Stimulated activated CD8-positive, alpha-beta memory T cell treated with anti-CD3 and anti-CD28 coated beads, Interleukin-12 subunit alpha, Interleukin-12 subunit beta, amount 100 ng/mL, for 24 hours (primary cell): ENCODE results near the gene SLC10A3.
A peak's percentile ranks its signal among the peaks of the same experiment; 100 is the strongest.

Source experiments
- DNase-seq: peaks from one replicate; pipeline ENCODE4 v3.0.0-alpha.2; 2020; ENCODE audit errors: extremely low read depth

SLC10A3 gene, protein sequence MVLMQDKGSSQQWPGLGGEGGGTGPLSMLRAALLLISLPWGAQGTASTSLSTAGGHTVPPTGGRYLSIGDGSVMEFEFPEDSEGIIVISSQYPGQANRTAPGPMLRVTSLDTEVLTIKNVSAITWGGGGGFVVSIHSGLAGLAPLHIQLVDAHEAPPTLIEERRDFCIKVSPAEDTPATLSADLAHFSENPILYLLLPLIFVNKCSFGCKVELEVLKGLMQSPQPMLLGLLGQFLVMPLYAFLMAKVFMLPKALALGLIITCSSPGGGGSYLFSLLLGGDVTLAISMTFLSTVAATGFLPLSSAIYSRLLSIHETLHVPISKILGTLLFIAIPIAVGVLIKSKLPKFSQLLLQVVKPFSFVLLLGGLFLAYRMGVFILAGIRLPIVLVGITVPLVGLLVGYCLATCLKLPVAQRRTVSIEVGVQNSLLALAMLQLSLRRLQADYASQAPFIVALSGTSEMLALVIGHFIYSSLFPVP

DNA sequence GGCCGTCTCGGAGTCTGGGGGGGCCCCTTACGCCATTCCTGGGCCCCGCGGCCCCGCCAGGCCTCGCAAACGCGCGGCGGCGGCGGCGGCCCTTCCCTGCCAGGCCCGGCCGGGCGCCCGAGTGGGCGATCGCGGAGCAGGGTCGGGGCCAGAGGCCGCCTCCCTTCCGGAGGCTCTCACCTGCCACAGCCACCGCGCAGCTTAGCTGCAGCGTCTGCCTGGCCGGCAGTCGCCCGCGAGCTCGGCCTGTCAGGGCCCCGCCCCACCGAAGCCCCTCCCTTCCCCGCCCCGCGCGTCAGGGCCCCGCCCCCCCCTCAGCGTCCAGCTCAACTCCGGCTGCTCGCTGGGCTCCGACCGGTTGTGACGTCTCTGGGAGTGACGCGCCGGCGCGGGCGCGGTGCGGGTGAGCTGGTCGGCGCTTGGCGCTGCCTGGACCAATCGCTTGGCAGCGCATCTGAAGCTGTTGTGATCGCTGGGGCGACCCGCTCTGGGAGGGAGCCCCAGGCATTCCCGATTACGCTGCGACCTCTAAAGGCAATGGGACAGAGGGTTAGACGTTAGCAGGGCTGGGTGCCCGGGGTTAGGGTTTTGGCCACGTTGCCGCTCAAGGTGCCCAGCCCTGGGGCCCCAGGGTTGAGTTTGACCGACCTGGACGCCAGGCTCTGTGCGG lies at the start of gene SLC10A3:
Gene SLC10A3 (minus strand): TSS at position 216 of the 670 bp plus-strand sequence. CDS start 1,689 bp downstream, outside the sequence.
- peak; percentile 69 for DNase-seq

DNA sequence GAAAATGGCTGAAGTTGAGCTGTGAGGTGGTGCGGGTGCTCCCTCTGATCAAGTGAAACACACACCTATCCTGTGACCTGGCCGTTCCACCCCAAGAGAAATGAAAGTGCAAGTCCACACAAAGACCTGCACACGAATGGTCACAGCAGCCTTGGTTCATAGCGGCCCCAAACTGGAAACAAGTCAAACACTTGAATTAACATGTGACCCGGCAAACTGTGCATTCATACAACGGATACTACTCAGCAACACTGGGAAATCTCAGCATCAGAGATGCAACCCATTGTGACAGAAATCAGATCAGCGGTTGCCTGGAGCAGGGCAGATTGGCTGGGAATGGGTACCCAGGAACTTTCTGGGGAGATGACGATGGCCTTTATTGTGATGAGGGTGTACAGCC lies 48.6 kb upstream of the SLC10A3 start:
- DNase-seq = no peak

DNA sequence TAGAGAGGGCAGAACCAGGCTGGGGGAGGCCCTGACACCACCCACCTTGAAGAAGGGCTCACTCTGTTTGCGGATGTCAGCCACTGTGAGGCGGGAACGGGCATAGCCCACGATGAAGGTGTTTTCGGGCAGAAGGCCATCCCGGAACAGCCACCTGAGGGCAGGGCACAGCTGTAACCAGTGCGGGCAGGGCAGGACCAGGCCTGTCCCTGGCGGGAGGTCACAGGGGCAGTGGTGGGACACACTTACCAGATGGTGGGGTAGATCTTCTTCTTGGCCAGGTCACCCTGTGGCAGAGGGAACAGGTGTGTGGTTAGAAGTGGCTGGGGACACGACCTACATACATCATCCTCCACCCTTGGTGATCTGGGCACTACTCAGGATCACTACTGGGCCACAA lies 45.5 kb upstream of the SLC10A3 start:
- no peak for DNase-seq

DNA sequence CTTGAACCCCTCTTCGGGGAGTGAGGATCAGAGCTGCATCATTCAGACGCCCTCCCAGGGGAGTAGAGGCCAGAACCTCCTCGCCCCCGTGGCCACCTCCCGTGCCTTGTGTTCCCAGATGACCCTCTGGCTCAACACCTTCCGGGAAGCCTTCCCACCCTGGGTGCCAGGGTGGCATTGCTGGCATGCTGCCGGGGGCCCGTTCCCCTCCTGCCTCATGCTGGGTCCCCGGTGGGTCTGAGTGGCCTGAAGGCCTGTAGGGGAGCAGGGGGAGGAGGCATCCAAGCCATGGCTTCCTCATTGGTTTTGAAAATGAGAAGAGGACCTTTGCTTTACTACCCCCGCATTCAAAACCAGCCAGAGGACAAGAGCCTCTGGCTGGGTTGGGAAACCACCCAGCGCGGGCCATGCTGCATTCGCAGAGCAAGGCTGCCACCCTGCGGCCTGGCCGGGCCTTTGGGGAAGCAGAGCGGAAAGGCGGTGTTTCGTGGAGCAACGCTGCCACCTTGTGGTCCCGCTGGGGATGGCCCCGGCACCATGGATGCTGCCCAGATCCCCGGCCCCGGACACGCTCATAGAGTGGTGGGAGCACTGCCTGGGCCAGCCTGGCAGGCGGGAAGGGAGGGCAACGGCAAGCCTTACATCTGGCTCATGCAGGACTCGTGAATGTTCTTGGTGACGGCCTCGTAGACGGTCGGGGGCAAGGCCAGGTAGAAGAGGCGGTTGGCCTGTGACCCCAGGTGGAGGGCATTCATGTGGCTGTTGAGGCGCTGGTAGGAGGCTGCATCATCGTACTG lies 44.3 kb upstream of the SLC10A3 start:
- peak; percentile 51 for DNase-seq

DNA sequence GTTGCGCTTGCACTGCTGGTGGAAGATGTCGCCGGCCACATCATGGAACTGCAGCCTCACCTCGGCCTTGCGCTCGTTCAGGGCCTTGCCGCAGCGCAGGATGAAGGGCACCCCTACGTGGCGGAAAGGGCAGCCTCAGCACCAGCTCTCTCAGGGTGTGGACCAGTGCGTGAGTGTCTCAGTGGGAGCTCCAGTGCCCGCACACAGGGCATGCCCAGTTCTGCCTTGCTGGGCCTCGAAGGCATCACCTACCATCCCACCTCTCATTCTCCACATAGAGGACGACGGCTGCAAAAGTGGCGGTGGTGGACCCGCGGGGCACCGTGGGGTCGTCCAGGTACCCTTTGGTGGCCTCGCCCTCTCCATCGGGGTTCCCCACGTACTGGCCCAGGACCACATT lies 42.3 kb upstream of the SLC10A3 start:
- DNase-seq = no peak

DNA sequence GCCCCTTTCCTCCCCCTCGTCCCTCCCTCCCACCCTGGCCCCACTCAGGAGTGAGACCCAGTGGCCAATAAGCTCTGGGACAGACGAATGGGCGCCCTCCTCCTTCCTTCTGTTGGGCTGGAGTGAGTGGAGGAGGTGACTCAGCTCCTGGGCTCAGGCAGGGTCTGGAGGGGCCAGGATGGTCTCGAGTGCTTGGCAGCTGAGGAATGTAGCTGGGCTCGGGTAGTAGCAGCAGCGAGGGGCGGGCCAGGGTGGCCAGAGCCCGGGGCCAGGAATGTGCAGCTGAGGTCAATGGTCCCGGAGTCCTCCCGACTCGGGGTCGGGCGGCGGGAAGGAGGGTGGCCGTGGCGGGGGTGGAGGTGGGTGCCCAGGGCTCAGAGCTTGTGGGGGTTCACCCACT lies 41.2 kb upstream of the SLC10A3 start:
- DNase-seq = no peak

DNA sequence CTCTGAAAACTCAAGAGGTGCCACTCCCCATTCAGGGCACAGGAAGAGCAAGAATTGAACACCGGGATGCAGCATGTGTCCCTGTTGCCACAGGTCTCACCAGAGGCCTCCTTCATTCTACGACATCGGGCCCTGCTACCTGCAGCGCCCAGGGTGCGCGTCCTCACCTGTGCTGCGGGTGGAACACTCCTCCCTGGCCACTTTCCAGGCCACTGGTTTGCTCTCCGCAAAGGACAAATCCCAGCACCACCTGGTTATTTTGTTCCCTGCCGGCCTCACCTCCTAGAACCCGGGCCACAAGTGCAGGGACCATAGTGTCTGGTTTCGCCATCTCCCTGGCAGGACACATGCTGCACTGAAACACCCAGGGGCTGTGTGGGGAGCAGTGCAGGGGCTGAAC lies 39.9 kb upstream of the SLC10A3 start:
- no peak for DNase-seq

DNA sequence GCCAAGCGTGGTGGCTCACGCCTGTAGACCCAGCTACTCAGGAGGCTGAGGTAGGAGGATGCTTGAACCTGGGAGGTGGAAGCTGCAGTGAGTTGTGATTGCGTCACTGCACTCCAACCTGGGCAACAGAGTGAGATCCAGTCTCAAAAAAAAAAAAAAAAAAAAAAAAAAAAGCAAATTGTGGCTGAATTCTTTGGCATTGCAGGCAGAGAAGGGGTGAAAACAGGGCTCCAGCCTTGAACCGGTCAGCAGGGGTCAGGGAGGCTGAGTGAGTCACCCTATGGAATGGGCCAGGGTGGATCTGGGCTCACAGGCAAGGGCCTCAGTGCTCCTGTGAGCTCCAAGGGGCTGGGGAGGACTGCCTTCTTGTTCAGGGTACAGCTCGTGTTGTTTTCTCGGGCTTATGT lies 38.8 kb upstream of the SLC10A3 start:
- DNase-seq = no peak

DNA sequence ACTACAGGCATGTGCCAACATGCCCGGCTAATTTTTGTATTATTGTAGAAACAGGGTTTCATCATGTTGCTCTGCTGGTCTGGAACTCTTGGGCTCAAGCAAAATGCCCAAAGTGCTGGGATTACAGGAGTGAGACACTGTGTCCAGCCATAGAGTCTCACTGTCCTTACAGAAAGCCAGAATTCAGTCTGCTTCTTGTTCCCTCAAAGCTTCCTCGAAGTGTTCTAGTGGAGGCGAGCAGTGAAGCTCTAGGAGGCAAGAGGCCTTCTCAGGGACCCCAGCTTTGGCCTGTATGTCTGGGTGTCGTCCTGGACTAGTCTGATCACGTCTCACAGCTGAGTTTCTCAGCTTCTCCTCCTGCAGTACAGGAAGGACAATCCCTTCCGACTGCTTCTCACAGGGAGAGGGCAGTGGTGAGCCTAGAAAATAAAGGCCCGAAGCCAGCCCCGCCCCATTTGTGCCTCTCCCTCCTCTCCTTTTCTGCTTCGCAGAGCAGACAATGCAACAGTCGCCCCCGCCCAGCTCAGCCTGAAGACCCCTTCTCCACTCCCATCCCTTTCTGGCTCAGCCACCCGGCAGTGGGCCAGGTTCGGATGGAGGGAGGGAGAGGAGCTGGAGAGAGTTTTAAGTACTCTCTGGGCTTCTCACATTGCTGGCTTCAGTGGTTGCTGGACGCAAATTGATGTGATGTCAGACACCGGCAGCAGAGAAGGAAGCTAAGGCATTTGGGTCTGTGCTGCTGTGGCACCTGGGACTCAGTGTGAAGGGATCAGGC lies 36.7 kb upstream of the SLC10A3 start:
- DNase-seq = no peak

DNA sequence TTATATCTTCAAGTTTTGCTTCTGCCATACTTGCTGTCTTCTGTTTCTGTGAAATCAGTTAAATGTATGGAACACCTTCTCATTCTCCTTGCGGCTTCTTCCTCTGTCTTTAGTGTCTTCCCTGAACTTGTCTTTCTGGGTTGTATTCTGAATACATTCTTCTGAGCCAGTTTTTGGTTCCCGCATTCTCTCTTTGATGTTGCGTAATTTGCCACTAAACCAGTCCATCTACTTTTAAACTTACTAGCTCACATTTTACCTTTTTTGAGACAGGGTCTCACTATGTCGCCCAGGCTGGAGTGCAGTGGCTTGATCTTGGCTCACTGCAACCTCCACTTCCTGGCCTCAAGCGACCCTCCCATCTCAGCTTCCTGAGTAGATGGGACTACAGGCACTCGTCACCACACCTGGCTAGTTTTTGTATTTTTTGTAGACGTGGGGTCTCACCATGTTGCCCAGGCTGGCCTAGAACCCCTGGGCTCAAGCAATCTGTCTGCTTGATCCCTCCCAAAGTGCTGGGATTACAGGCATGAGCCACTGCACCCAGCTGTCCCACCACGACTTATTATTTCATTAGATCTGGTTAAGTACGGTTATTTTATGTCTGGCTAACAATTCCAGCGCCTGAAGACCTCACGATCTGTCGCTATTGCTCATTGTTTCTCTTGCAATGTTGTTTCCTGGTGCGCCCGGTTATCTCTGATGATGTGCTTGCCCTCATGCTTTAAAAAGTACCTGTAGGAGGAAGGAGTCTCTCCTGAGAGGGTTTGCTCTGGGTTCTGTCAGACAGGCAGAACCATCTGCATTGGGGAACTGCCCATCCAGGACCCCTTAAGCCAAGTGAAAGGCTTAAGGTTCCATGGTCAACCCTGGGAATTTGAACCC lies 35.4 kb upstream of the SLC10A3 start:
- DNase-seq = no peak

DNA sequence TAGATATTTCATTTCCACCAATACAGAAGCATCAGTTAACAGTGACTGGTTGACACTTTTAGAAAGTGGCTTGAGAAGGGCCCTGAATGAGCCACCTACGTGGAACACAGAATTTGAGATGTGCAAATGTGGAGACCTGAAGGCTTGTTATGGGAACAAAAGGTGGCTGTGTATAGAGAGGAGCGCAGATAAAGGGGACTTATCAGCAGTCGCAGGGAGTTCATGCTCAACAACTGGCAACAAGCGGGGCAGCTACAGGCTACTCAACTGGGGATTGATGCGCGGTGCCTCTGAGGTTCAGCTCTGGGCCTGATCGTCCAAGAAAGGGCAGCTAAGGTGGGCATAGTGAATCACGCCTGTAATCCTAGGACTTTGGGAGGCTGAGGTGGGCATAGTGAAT lies 29.0 kb upstream of the SLC10A3 start:
- DNase-seq = no peak

DNA sequence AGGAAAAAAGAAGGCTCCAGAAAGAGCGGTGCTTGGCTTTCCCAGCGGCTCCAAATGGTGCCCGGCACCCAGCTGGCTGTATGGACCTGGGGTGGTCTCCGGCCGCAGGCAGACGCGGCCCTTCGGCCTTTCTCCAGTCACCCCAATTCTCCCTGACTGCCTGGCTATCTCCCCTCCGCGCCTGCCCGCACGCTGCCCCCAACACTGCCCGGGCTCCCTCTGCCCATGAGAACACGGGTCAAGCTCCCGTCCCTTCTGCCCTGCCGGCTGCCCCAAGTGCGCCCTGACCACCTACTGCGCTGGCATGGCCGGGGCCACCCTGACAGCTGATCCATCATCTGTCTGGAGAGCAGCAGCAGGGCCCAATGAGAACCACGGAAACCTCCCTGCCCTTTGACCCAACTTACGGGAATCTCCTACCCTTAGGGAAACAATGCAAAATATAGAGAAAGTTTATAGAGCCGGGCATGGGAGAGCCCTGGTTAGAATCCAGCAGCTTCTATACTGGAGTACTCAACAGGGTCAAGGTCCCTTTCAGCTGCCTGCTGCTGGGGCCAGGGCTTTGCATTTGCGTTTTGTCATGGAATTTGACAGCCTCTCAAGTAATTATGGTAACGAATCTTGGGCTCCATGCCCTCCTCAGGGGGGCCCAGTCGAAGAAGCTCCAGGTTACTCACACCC lies 26.8 kb upstream of the SLC10A3 start:
- DNase-seq = no peak

DNA sequence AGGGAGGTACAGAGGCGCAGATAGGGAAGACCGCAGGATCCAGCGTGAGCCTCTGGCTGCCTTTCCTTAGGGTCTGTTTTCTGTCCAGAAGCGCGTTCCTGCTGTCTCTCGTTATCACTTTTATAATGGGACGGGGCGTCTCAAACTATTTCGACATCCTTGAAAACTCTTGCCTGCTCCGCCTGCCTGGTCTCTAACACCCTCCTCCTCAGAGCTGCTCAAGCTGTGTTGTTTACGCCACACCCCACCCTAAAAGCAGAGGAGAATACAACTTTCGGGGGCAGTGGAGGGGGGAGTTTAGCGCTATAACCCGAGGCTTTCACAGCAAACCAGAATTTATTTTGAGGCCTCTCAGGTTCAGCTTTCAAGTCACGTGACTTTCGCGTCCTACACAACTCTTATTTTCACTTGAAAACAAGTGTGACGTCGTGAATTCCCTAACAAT lies 26.2 kb upstream of the SLC10A3 start:
- no peak for DNase-seq

DNA sequence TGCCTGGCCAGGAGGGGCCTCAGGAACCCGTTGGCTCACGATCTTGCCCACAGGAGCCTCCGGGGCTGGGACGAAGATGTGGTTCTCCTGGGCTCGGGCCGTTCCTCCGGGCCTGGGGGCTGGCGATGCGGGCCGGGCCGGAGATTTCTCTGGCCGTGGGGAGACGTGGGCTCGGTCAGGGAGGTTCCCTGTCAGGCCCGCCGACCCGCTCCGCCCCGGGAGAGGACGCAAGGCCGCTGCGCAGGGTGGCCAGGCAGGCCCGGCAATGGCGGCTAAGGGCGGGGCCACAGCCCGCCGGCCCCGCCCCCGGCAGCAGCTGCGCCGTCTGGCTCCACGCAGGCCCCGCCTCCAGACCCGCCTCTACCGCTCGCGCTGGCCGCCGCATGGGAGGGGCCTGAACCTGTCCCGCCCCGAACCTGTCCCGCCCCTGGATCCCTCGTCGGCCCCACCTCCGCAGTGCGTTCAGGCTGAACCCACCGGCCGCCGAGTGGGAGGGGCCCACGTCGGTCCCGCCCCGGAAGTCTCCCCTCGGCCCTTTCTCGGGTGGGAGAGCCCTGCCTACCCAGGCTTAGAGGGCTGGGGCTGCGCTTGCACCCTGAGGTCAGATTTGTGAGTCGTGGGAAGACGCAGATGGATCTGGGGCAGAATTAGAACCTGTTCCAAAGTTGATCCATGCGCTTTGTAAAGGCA lies 25.7 kb upstream of the SLC10A3 start, which contains the start of gene FAM3A:
Gene FAM3A (minus strand): TSS at position 267 of the 690 bp plus-strand sequence. CDS start 460 bp downstream, outside the sequence.
- DNase-seq = peak; percentile 79

DNA sequence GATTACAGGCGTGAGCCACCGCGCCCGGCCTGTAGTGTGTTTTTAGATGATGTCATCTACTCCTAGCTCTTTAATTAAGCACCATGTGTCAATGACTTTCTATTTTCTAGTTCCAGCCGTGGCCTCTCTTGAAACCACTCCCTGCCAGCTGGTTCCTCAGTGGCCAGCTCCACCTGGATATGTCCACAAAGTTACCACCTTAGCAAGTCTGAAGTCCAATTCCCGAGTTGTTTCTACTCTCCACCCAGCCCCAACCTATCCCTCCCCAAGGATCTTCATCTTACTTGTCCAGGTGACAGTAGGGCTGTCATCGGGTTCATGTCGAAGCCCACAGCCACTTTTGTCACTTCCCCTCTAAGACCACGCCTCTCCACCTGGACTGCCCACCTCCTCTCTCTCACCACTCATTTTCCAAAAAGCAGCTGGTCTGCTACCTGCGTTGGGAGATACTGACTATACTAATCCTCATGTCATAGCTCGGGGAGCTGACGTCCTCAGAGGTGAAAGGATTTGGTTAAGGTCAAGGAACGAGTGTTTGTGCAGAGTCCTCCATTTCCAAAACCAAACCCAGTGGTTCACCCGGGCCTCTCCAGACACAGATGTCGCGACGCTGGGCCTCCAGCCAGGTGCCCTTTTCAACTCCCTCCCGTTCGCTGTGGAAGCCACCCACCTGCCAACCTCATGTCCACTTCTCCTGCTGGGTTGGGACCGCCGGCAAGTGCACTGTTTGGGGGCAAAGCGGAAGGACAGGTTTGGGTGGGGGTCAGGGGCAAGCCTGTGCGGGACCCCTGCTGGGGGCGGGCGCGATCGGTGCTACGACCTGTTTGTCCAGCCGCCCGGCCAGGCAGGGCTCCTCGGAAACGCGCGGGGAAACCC lies 24.9 kb upstream of the SLC10A3 start:
- DNase-seq = no peak

DNA sequence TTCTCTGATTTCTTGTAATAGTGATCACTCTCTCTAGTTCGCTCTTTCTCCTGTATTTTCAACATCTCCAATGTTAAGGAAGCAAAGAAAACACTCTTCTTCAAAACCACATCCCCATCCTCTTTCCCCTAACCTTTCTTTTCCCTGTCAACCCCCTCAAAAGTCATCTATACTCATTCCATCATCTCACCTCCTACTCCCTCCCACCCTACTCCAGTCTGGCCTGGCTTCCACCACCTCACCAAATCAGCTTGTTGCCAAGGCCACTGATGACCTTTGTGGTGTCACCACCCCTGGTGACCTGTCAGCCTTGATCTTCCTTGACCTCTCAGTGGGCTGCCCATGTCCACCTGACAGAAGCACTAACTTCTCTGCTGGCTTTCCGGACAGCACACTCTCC lies 23.3 kb upstream of the SLC10A3 start:
- DNase-seq = no peak

DNA sequence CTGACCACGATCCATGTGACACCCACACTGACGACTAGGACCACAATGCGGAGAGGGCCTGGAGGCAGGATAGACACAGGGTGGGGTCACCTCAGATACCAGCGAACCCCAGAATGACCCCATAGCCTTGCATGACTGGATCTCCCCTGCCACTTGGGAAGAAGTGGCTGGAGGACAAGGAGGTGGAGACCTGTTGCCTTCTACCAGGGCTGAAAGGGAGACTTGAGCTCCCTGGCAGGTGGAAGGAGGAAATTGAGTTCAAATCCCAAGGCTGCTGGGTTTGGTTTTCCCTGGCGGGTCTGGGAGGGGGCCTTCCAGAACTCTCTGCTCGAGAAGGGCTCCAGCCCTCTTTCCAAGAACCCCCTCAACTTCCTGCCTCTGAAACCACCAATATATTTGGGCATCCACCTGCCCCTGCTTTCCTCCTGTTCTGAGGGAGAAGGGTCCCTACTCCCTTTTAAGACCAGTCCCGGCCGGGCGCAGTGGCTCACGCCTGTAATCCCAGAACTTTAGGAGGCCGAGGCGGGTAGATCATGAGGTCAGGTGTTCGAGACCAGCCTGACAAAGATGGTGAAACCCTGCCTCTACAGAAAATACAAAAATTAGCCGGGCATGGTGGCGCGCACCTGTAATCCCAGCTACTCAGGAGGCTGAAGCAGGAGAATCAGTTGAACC lies 22.6 kb upstream of the SLC10A3 start:
- DNase-seq = no peak

DNA sequence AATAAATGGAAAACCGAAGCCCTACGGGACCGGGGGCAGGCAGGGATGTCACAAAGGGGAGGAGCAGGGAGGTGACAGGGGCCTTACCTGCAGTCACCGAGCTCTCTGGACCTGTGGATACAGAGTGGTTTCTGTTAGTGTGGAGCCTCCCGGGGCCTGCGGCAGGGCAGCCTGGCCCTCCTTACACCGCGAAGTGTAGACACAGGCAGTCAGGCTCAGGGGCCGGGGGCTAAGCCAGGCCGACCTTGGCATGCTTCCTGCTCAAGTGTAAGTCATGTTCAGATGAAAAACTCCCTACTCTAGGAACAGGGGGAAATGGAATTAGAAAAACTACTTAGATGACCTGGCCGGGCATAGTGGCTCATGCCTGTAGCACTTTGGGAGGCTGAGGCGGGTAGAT lies 21.3 kb upstream of the SLC10A3 start:
- no peak for DNase-seq
